CD4-positive, alpha-beta T cell (primary cell): Measurements from ENCODE around the gene BMI1. TPM values are rescaled to one million over a fixed set of nuclear protein-coding genes. Genes with fewer than 3 reads are reported as not detected.
A peak's percentile ranks its signal among the peaks of the same experiment; 100 is the strongest.

Experiments
- ATAC-seq: fragments of 200-7000 bp; cut with Tn5 transposase; one replicate; pipeline ENCODE4 v1.10.0; 2022; ENCODE audit warnings: mild to moderate bottlenecking; ENCODE audit not compliant: poor library complexity
- CTCF ChIA-PET: fragments of 350-600 bp; sonication (Branson Sonifier 250); formaldehyde crosslinking; loops from one replicate; lab custom pipeline; 2021; ENCODE audit warnings: antibody characterized with exemption, inconsistent platforms; lab: Charles Lee
- POLR2A ChIA-PET: fragments of 350-600 bp; sonication (Branson Sonifier 250); formaldehyde crosslinking; loops from one replicate; lab custom pipeline; 2021; ENCODE audit warnings: antibody characterized with exemption, inconsistent platforms; lab: Charles Lee
- DNase-seq, 14 experiments: peaks; one replicate each; pipeline ENCODE4 v3.0.0-alpha.2; 2013 to 2020; ENCODE audit warnings: mixed read lengths in 2 of 14
- H3K27ac ChIP-seq, 2 donors: one replicate each; pipeline versions ENCODE4 v1.5.1 to v1.7.0; 2013; ENCODE audit warnings: low read length in 2 of 2, low read depth in 1 of 2, mild to moderate bottlenecking in 1 of 2
- H3K27me3 ChIP-seq, 2 experiments: 1 replicate in 1 of 2; 2 replicates in 1 of 2; pipeline versions ENCODE4 v1.6.1 to v1.7.0; 2013; ENCODE audit warnings: low read length in 2 of 2, control low read depth in 1 of 2, mild to moderate bottlenecking in 1 of 2, moderate library complexity in 1 of 2; ENCODE audit not compliant: insufficient read depth in 2 of 2, control insufficient read depth in 1 of 2
- H3K36me3 ChIP-seq: one replicate; pipeline ENCODE4 v1.6.1; 2013; ENCODE audit warnings: low read length, control low read depth; ENCODE audit not compliant: insufficient read depth
- H3K4me1 ChIP-seq: one replicate; pipeline ENCODE4 v1.6.1; 2013; ENCODE audit warnings: low read length, control low read depth; ENCODE audit not compliant: insufficient read depth
- H3K4me3 ChIP-seq: one replicate; pipeline ENCODE4 v1.5.1; 2013; ENCODE audit warnings: mild to moderate bottlenecking, low read length, moderate library complexity
- H3K9me3 ChIP-seq, 2 experiments: 1 replicate in 1 of 2; 2 replicates in 1 of 2; pipeline versions ENCODE4 v1.6.1 to v1.7.0; 2013; ENCODE audit warnings: low read length in 2 of 2, mild to moderate bottlenecking in 2 of 2, control low read depth in 1 of 2, moderate library complexity in 1 of 2; ENCODE audit not compliant: control insufficient read depth in 1 of 2, insufficient read depth in 1 of 2
- H3K27ac Mint-ChIP-seq: one replicate; pipeline ENCODE4 v1.8.0; 2020; ENCODE audit warnings: mixed read lengths
- H3K27me3 Mint-ChIP-seq: one replicate; pipeline ENCODE4 v1.8.0; 2021; ENCODE audit warnings: mixed read lengths
- H3K36me3 Mint-ChIP-seq: one replicate; pipeline ENCODE4 v1.8.0; 2021; ENCODE audit warnings: low read depth, mixed read lengths
- H3K4me1 Mint-ChIP-seq: one replicate; pipeline ENCODE4 v1.8.0; 2021; ENCODE audit warnings: low read depth, mixed read lengths
- H3K4me3 Mint-ChIP-seq: one replicate; pipeline ENCODE4 v1.8.0; 2020; ENCODE audit warnings: mild to moderate bottlenecking, mixed read lengths
- H3K9me3 Mint-ChIP-seq: one replicate; pipeline ENCODE4 v1.8.0; 2020; ENCODE audit warnings: mixed read lengths
- intact Hi-C, 2 experiments: fragments of 100-400 bp; cut with DNase I in 1 of 2; cut with micrococcal nuclease in 1 of 2; formaldehyde crosslinking; loops; one replicate each; pipeline versions ENCODE4 v1.15.1 to v1.9.0; 2023 to 2025; cut with DNase I, micrococcal nuclease
- total RNA-seq, 174 experiments: library from RNA in 2 of 174; stranded (reverse) in 2 of 174; gene quantifications; one replicate each; pipeline ENCODE4 v1.2.3 and lab custom pipeline; 2021 to 2026
- TF ChIP-seq, protein P1 (sequence below): fragments of 200-600 bp; IDR thresholded peaks from one replicate; pipeline ENCODE4 v1.8.0; 2022; ENCODE audit warnings: antibody characterized with exemption, mild to moderate bottlenecking

The BMI1 gene
- total RNA-seq, 2 experiments from 2014 or later, result 65.4 to 69.3 TPM

DNA sequence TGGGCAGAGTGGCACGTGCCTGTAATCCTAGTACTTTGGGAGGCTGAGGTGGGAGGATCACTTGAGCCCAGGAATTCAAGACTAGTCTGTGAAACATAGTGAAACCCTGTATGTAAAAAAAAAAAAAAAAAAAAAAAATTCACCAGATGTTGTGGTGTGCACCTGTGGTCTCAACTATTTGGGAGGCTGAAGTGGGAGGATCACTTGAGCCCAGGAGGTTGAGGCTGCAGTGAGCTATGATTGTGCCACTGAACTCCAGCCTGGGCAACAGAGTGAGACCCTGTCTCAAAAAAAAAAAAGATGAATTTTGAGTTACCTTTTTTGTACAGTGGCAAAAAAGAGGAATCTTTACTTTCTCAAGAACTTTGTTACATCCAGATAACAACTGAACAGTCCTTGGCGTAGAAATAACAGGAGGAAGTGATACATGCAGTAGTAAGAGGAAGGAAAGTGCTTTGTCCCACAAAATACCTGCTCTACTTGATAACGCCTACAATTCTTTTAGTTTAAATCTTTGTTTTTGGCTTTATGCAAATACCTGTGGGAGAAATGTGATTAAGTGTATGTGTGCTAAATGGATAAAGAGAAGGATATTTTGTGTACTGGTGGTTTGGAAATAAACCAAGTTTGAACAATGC, 53.7 kb downstream of the BMI1 start:
- Histone ChIP-seq H3K9me3 (no peaks in the 10 kb centered on the region), H3K27ac (no peak overlapping the region), H3K4me3 (no peak overlapping the region), H3K4me1 (no peaks in the 10 kb centered on the region), H3K36me3 (no peaks in the 10 kb centered on the region), H3K27me3 (no peaks in the 10 kb centered on the region)
- intact Hi-C loops, result no loop called here
- Mint-ChIP-seq H3K9me3 (no peaks in the 10 kb centered on the region), H3K4me1 (peaks cover 12% of the 10 kb centered on the region), H3K27ac (no peak overlapping the region), H3K36me3 (no peaks in the 10 kb centered on the region), H3K4me3 (no peak overlapping the region), H3K27me3 (no peaks in the 10 kb centered on the region)
- TF ChIP-seq, protein P1, sequence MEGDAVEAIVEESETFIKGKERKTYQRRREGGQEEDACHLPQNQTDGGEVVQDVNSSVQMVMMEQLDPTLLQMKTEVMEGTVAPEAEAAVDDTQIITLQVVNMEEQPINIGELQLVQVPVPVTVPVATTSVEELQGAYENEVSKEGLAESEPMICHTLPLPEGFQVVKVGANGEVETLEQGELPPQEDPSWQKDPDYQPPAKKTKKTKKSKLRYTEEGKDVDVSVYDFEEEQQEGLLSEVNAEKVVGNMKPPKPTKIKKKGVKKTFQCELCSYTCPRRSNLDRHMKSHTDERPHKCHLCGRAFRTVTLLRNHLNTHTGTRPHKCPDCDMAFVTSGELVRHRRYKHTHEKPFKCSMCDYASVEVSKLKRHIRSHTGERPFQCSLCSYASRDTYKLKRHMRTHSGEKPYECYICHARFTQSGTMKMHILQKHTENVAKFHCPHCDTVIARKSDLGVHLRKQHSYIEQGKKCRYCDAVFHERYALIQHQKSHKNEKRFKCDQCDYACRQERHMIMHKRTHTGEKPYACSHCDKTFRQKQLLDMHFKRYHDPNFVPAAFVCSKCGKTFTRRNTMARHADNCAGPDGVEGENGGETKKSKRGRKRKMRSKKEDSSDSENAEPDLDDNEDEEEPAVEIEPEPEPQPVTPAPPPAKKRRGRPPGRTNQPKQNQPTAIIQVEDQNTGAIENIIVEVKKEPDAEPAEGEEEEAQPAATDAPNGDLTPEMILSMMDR, result no peak
- ChIA-PET CTCF (interaction anchor here (0.6 to 0.9 kb wide), 4 partner anchors 8 to 351 kb away, joined by 3 to 5 read pairs (median 3); no protein-coding TSS in a partner anchor), POLR2A (no interaction called here)
- DNase-seq, result no peak
- no peak for ATAC-seq

DNA sequence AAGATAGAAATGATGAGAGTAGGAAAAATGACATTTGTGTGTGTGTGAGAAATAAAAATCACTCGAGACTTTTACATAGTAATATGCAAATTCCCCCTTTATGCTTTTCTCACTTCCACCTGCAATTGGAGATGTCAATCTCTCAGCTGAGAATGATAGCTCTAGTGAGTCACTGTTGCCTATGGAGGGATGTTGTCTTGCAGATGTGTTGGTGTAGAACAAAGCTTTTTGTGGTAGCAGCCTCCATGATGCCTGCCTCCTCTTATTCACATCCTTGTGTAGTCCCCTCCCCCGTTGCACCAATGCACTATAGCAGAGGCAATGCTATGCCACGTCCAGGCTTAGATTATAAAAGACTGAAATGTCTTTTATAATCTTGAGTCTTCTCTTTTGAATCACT, 58.2 kb downstream of the BMI1 start:
- TF ChIP-seq, protein P1, result no peak
- no peaks in the 10 kb centered on the region for H3K4me1 Mint-ChIP-seq
- no peak overlapping the region for H3K4me3 Mint-ChIP-seq
- H3K27ac Mint-ChIP-seq, result no peak overlapping the region
- intact Hi-C loops, result no loop called here
- H3K9me3 Mint-ChIP-seq, result no peaks in the 10 kb centered on the region
- no peaks in the 10 kb centered on the region for H3K27me3 Mint-ChIP-seq
- Histone ChIP-seq H3K4me3 (no peak overlapping the region), H3K9me3 (no peaks in the 10 kb centered on the region), H3K27ac (no peak overlapping the region), H3K27me3 (no peaks in the 10 kb centered on the region), H3K36me3 (no peaks in the 10 kb centered on the region), H3K4me1 (no peaks in the 10 kb centered on the region)
- DNase-seq (peak in 1 of 14 experiments; percentile 1), ATAC-seq (no peak)
- no peaks in the 10 kb centered on the region for H3K36me3 Mint-ChIP-seq
- POLR2A ChIA-PET, result interaction anchor here (1.6 kb wide), 1 partner anchor 57 kb away, joined by 6 read pairs; no protein-coding TSS in a partner anchor
- CTCF ChIA-PET, result interaction anchor here (0.6 kb wide), 1 partner anchor 882 kb away, joined by 3 read pairs; no protein-coding TSS in a partner anchor

Other genes starting within 250 kb of the BMI1 start
- not detected for gene EBLN1, start 103.1 kb upstream of the BMI1 start, total RNA-seq
- 10 to 100 TPM; 43.2 to 51.0 TPM for gene COMMD3, start 4.7 kb upstream of the BMI1 start, total RNA-seq
- not detected for gene SPAG6, start 24.4 kb downstream of the BMI1 start, total RNA-seq